ENCODE results near the gene SRD5A1.
"Not testable (repeated sequence)": the region's sequence is repeated elsewhere in the genome, so short reads cannot be mapped to it uniquely, and the experiment has no call there.

SRD5A1 gene

DNA sequence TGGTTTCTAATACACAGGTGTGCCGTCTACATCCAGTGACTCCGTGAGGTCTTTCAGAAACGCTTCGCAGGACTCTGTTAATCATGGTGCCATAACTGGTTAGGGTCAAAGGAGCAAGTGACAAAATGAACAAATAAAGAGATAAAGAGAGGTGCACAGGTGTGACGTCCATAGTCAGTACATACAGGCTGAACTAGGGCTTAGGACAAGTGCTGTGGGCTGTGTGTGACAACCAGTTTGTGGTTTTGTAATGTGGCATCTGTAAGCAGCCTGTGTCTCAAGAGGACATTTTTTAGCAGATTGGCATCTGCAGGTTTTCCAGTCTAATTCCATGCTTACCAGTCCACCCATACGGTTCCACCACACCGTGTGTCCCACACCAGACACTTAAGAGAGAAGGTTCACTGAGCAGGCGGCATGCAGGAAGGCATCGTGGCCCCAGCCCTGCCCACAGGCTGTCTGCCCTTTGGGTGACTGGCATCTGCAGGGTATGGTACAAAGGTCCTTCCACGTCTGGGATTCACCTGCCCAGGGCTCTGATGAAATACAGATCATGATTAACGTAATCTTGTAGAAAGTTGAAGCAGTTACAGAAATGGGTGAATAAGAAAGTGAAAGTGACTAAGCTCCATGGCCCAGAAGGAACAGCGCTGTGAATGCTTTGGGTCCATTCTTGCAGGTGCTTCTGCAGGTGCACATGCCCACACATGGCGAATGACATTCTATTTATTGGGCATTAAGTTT, 26.9 kb downstream of the SRD5A1 start:
- no peak overlapping the region for H3K27ac ChIP-seq
- TF ChIP-seq, protein P1, sequence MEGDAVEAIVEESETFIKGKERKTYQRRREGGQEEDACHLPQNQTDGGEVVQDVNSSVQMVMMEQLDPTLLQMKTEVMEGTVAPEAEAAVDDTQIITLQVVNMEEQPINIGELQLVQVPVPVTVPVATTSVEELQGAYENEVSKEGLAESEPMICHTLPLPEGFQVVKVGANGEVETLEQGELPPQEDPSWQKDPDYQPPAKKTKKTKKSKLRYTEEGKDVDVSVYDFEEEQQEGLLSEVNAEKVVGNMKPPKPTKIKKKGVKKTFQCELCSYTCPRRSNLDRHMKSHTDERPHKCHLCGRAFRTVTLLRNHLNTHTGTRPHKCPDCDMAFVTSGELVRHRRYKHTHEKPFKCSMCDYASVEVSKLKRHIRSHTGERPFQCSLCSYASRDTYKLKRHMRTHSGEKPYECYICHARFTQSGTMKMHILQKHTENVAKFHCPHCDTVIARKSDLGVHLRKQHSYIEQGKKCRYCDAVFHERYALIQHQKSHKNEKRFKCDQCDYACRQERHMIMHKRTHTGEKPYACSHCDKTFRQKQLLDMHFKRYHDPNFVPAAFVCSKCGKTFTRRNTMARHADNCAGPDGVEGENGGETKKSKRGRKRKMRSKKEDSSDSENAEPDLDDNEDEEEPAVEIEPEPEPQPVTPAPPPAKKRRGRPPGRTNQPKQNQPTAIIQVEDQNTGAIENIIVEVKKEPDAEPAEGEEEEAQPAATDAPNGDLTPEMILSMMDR (IDR thresholded peaks at IDR 0.05), result no peak
- TF ChIP-seq ZFX (IDR thresholded peaks at IDR 0.05; ENCODE audit: borderline replicate concordance), result no peak

DNA sequence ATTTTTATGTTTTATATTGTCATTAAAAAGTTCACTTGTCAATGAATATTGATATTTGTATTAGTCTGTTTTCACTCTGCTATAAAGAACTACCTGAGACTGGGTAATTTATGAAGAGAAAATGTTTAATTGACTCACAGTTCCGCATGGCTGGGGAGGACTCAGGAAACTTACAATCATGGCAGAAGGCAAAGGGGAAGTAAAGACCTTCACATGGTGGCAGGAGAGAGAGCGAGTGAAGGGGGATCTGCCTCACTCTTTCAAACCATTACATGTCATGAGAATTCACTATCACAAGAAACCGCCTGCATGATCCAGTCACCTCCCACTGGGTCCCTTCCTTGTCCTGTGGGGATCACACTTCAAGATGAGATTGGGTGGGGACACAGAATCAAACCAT, 27.4 kb downstream of the SRD5A1 start:
- TF ChIP-seq, protein P1 (IDR thresholded peaks at IDR 0.05), result no peak
- TF ChIP-seq ZFX (IDR thresholded peaks at IDR 0.05; ENCODE audit: borderline replicate concordance), result no peak
- H3K27ac ChIP-seq, result no peak overlapping the region

DNA sequence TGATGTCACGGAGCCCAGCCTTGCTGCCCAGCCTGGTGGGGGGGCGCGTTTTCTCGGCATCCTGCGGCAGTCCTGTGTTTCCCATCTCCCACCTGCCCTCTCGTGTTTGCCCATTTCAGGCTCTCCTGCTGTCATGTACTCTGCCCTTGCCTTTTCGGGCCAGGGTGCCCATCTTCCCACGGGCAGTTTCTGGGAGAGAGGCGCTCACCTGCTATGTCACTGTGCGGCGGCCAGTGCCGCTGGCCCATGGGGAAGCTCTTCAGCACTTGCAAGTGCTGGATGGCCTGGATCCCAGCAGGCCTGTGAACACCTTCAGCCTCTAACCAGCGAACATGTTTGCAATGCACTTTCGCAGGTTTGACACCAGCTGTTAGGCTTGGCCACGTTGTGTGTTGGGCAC, 33.5 kb downstream of the SRD5A1 start:
- no peak overlapping the region for H3K27ac ChIP-seq
- TF ChIP-seq, protein P1 (IDR thresholded peaks at IDR 0.05), result no peak
- no peak for TF ChIP-seq ZFX (IDR thresholded peaks at IDR 0.05; ENCODE audit: borderline replicate concordance)

DNA sequence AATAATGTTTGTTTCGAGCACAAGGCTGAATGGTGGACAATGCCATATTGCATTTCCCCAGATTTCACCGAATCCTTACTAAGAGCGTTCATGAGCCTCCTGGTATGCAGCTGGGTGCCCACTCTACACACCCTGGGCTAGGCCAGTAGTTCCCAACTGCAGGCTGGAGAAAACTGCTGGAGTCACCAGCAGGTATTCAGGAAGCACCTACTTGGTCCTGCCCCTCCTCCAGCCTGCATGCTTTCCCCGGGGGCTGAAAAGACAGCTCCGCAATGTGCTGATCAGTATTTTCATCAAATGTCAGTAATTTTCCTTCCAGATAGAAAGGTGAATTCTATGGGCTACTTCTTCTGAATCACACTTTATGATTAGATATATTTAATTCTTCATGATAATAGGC, 34.4 kb downstream of the SRD5A1 start:
- no peak overlapping the region for H3K27ac ChIP-seq
- TF ChIP-seq, protein P1 (IDR thresholded peaks at IDR 0.05), result no peak
- no peak for TF ChIP-seq ZFX (IDR thresholded peaks at IDR 0.05; ENCODE audit: borderline replicate concordance)

DNA sequence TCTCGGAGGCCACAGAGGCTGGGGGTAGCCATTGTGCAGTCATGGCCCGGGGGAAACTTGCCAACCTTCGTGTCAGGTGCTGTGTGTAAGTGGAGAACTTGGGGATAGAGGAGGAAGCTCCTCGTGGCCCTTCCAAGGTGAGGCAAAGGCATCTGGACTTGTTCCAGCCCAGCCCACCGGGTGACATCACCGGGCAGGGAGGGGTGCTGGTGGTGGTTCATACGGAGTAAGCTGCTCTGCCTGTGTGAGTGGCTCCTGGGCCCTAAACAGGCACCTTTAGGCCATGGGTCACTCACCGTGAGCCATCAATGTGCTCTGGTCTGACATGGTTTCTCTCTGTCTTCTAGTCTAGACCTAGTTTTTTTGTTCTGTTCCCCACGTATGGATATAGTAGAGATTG, 35.5 kb downstream of the SRD5A1 start:
- H3K27ac ChIP-seq, result not testable (repeated sequence)

DNA sequence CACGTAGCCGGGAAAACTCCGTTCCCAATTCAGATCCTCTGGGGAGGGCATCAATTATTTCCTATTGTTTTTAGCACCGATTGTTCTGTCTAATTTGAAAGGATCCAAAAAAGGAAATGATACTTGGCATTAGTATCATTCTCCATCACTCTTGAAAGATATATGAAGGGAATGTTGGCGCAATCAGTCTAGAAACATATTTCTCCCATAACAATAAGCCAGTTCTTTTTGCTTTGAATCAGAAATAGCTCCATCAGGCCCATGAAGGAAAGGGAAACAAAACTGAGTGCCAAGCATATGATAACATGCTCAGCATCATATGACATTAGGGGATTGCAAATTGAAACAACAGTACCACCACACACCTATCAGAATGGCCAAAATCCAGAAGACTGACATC, 39.8 kb downstream of the SRD5A1 start:
- H3K27ac ChIP-seq, result no peak overlapping the region
- TF ChIP-seq ZFX (IDR thresholded peaks at IDR 0.05; ENCODE audit: borderline replicate concordance), result no peak
- TF ChIP-seq, protein P1 (IDR thresholded peaks at IDR 0.05), result no peak

DNA sequence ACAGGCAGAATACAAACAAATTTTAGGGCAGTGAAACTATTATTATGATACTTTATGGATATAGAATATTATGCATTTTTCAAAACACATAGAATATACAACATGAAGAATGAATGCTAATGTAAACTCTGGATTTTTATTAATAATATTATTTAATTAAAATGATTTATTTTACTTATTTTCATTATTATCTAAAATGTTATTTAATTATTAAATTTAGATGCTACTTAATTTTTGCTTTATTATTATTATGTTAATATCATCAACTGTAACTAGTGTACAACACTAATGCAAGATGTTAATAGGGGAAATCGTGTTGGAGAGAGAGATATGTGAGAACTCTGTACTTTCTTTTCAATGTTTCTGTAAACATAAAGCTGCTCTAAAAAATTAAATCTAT, 40.7 kb downstream of the SRD5A1 start:
- H3K27ac ChIP-seq, result no peak overlapping the region
- TF ChIP-seq, protein P1 (IDR thresholded peaks at IDR 0.05), result no peak
- no peak for TF ChIP-seq ZFX (IDR thresholded peaks at IDR 0.05; ENCODE audit: borderline replicate concordance)

DNA sequence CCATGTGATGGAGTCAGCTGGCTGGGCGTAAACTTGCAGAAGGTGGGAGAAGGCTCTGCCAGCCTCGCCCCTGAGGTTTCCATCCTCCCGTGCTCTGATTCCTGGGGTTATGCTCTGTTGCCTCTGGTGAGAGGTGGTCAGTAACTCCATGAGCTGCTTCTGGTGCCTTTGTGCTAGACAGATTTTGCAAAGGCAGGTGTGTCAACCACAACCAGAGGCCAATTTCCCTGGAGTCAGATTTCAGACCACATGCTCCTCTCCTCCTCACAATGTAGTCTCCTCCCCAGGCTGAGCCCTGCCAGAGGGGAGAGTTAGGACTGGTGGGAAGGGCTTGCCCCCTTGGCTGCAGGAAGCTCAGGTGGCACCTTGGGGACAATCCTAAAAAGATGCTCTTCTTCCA, 41.2 kb downstream of the SRD5A1 start:
- H3K27ac ChIP-seq, result no peak overlapping the region
- TF ChIP-seq, protein P1 (IDR thresholded peaks at IDR 0.05), result no peak
- TF ChIP-seq ZFX (IDR thresholded peaks at IDR 0.05; ENCODE audit: borderline replicate concordance), result no peak
